H1 (cell line): ENCODE data around the gene KCNE4. TPM values are rescaled to one million over a fixed set of nuclear protein-coding genes. Genes with fewer than 3 reads are reported as not detected.

ENCODE experiments used
- EGR1 ChIP-seq: IDR thresholded peaks from 2 replicates; pipeline ENCODE4 v1.6.1; 2011; ENCODE audit warnings: low read depth, low read length, borderline replicate concordance
- EP300 ChIP-seq, 2 experiments: IDR thresholded peaks; 1 replicate in 1 of 2; 2 replicates in 1 of 2; pipeline ENCODE4 v1.6.1; 2011 to 2012; ENCODE audit warnings: low read depth in 2 of 2, low read length in 2 of 2, mild to moderate bottlenecking in 2 of 2, borderline replicate concordance in 1 of 2, inconsistent platforms in 1 of 2, moderate library complexity in 1 of 2
- POLR2A ChIP-seq, 2 experiments: IDR thresholded peaks; 1 replicate in 1 of 2; 2 replicates in 1 of 2; pipeline ENCODE4 v1.6.1; 2011; ENCODE audit warnings: low read depth in 2 of 2, low read length in 2 of 2, mild to moderate bottlenecking in 2 of 2; ENCODE audit errors: control extremely low read depth in 1 of 2
- polyA plus RNA-seq, 7 experiments: library from polyadenylated mRNA; depleted of rRNA in 3 of 7; stranded (reverse) in 5 of 7; unstranded in 2 of 7; fragments of >200 nt in 5 of 7; fragments of 200-250 nt in 2 of 7; gene quantifications; 1 replicate in 5 of 7; 2 replicates in 1 of 7; 4 replicates in 1 of 7; pipeline versions ENCODE4 v1.2.1 to v1.2.3, GENCODE V29; 2011 to 2013; ENCODE audit warnings: missing spikeins in 2 of 7, mixed read lengths in 2 of 7
- total RNA-seq: library from RNA; stranded (reverse); fragmentation: NEBNext Ultra II Directional; extraction: Animal tissue kit (Norgen Biotek cat#: 25700); gene quantifications from 2 replicates; pipeline ENCODE4 v1.2.1, GENCODE V29; 2021
- TF ChIP-seq, protein P1 (sequence below): fragments of 300-600 bp; sonication (generic); IDR thresholded peaks from 2 replicates; pipeline ENCODE4 v1.7.1; 2012; ENCODE audit warnings: low read length, moderate library complexity, mild to moderate bottlenecking, inconsistent platforms; ENCODE audit not compliant: insufficient replicate concordance

Gene KCNE4
- total and polyA plus RNA-seq, 2 of the 8 experiments (the other 6 are each of a cell fraction or from before 2014, with no cell fraction given): 0.08 to 0.09 TPM

DNA sequence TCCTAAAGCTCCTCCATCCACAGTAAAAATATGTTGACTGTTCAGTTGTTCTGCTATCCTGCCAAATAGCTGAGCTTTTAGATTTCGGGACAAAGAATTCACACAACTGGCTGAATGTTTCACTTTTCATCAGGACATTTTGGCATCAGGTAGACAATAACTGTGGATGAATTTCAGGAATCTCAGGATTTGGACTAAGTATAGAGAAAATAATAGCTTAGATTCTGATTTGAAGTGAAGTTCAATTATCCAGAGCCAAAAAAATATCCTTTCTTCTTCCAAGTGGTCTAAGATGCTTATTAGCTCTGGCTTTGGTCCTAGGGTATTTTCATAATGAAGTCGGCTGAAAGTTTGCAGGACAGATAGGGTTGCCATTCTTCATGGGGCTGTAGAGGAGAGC, 16.1 kb downstream of the KCNE4 start (continued):
- TF ChIP-seq, protein P1, sequence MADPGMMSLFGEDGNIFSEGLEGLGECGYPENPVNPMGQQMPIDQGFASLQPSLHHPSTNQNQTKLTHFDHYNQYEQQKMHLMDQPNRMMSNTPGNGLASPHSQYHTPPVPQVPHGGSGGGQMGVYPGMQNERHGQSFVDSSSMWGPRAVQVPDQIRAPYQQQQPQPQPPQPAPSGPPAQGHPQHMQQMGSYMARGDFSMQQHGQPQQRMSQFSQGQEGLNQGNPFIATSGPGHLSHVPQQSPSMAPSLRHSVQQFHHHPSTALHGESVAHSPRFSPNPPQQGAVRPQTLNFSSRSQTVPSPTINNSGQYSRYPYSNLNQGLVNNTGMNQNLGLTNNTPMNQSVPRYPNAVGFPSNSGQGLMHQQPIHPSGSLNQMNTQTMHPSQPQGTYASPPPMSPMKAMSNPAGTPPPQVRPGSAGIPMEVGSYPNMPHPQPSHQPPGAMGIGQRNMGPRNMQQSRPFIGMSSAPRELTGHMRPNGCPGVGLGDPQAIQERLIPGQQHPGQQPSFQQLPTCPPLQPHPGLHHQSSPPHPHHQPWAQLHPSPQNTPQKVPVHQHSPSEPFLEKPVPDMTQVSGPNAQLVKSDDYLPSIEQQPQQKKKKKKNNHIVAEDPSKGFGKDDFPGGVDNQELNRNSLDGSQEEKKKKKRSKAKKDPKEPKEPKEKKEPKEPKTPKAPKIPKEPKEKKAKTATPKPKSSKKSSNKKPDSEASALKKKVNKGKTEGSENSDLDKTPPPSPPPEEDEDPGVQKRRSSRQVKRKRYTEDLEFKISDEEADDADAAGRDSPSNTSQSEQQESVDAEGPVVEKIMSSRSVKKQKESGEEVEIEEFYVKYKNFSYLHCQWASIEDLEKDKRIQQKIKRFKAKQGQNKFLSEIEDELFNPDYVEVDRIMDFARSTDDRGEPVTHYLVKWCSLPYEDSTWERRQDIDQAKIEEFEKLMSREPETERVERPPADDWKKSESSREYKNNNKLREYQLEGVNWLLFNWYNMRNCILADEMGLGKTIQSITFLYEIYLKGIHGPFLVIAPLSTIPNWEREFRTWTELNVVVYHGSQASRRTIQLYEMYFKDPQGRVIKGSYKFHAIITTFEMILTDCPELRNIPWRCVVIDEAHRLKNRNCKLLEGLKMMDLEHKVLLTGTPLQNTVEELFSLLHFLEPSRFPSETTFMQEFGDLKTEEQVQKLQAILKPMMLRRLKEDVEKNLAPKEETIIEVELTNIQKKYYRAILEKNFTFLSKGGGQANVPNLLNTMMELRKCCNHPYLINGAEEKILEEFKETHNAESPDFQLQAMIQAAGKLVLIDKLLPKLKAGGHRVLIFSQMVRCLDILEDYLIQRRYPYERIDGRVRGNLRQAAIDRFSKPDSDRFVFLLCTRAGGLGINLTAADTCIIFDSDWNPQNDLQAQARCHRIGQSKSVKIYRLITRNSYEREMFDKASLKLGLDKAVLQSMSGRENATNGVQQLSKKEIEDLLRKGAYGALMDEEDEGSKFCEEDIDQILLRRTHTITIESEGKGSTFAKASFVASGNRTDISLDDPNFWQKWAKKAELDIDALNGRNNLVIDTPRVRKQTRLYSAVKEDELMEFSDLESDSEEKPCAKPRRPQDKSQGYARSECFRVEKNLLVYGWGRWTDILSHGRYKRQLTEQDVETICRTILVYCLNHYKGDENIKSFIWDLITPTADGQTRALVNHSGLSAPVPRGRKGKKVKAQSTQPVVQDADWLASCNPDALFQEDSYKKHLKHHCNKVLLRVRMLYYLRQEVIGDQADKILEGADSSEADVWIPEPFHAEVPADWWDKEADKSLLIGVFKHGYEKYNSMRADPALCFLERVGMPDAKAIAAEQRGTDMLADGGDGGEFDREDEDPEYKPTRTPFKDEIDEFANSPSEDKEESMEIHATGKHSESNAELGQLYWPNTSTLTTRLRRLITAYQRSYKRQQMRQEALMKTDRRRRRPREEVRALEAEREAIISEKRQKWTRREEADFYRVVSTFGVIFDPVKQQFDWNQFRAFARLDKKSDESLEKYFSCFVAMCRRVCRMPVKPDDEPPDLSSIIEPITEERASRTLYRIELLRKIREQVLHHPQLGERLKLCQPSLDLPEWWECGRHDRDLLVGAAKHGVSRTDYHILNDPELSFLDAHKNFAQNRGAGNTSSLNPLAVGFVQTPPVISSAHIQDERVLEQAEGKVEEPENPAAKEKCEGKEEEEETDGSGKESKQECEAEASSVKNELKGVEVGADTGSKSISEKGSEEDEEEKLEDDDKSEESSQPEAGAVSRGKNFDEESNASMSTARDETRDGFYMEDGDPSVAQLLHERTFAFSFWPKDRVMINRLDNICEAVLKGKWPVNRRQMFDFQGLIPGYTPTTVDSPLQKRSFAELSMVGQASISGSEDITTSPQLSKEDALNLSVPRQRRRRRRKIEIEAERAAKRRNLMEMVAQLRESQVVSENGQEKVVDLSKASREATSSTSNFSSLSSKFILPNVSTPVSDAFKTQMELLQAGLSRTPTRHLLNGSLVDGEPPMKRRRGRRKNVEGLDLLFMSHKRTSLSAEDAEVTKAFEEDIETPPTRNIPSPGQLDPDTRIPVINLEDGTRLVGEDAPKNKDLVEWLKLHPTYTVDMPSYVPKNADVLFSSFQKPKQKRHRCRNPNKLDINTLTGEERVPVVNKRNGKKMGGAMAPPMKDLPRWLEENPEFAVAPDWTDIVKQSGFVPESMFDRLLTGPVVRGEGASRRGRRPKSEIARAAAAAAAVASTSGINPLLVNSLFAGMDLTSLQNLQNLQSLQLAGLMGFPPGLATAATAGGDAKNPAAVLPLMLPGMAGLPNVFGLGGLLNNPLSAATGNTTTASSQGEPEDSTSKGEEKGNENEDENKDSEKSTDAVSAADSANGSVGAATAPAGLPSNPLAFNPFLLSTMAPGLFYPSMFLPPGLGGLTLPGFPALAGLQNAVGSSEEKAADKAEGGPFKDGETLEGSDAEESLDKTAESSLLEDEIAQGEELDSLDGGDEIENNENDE: no peak
- TF ChIP-seq EGR1: no peak
- no peak for TF ChIP-seq EP300 (IDR thresholded peaks at IDR 0.05; ENCODE audit: borderline replicate concordance in 1 of 2, low read depth in 2 of 2, low read length in 2 of 2)
- no peak for TF ChIP-seq POLR2A (IDR thresholded peaks at IDR 0.05; ENCODE audit: control extremely low read depth in 1 of 2, low read depth in 2 of 2, low read length in 2 of 2)
